Measurements from ENCODE around the gene FTO. TPM values are rescaled to one million over a fixed set of nuclear protein-coding genes. Genes with fewer than 3 reads are reported as not detected.

The FTO gene
- total RNA-seq, 1 donor from 2014 or later, result 97.3 TPM

DNA sequence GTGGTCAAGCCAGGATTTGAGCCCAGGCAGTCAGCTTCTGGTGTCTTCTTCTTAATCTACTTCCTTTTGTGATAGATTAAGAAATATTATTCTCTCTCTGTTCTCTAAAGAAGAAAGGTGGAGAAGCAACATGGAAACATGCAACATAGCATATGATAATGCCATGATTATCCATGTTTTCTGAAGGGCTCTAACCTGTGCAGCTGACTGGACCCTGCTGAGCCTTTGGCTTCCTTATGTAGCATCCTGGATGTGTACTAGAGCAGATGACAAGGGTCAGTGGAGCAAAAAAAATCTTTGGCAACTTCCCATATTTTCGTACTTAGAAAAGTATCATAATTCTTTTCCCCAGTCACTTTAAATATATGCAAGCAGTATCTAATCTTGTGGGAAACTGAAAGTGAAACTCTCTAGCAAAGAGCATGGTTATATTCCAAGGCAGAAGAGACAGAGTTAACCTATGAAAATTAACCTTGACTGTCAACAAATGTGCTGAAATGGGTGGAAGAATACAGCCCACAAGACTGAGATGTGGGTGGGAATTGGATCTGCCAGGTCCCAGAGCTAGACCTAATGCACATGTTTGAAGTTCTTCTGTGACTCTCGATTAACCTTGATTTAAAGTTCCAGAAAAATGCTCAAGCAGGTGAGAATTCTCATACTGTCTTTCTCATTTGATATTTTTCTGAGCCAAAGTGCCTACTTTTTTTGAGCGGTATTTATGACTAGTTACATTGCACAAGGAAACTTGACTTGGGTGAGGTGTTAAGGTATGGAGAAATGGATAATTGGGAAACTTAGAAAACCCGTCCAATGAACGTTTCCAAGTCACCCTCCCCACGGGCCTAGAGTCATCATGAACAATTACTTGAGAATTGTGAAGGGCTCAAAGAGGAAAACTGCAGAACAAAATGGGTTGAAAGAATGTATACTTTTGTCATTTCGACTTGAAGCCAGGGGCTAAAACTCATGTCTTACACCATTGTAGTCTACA lies 248.6 kb downstream of the FTO start:
- DNase-seq (ENCODE audit: extremely low read depth, low read depth, low spot score), result no peak

DNA sequence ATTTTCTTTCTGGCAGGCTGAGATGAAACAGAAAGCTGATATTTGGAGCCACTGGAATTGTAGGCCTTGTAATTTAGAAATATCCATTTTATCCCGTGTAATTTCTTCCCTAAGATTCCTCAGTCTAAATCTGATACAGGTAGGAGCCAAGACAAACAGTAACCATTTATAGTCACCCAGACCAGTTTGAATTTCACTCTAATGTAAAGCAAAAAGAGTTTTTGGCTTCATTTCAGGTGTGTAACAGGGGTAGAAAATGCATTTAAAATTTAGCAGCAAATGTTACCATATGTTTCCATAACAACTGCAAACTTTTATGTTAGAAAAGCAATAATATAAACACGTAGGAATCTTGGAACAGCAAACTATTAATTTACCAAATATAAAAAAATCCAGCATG lies 249.4 kb downstream of the FTO start:
- no peak for DNase-seq (ENCODE audit: extremely low read depth, low read depth, low spot score)

DNA sequence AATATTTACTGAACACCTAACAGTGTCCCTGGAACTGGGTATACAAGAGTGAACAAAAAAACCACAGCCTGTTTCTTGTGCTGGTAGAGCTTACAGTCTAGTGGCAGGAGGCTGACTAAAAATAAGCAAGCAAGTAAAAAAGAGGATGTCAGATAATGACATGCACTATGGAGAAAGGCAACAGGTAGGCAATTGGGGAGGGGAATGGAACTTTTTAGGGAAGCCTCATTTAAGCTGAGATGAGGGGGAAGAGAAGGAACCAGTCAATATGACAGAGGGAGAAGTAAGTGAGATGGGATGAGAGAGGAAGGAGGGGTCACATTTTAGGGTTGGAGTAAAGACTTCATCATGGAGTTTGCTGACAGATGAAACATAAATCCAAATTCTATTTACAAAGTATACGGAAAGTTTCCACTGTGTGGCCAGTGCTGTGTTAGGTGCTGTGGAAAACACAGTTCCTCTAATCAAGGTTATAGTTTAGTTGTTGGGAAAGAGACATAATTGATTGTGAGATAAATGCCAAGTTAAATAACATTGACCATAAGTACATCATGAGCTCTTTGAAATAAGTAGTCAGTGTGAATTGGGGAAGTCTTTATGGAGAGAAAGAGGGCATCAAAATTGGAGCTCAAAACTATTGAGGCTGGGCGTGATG lies 251.4 kb downstream of the FTO start:
- no peak for DNase-seq (ENCODE audit: extremely low read depth, low read depth, low spot score)

DNA sequence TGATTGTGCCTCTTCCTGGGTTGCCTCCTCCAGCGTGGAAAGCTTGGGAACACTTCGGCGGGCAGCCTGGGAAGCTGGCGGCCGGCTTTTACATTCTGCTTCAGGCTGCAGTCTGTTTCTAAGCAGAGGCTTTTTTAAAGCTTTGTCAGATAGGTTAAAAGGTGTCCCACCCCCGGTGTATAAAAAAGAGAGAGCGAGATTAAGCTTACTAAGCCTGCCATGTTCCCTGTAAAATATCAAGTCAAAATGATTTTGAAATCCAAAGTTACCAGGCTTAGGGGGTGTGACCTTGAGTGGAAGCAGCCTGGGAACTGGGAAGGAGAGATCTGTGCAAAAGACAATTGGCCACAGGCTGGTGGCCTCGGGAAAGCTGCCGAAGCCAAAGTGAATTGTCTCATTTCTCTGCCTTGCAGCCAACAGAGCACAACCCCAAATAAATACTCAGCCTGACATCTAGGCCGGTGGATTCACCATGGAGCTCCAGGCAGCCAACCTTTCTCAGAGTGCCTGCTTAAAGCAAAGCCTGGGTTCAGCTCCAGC lies 254.5 kb downstream of the FTO start:
- no peak for DNase-seq (ENCODE audit: extremely low read depth, low read depth, low spot score)

DNA sequence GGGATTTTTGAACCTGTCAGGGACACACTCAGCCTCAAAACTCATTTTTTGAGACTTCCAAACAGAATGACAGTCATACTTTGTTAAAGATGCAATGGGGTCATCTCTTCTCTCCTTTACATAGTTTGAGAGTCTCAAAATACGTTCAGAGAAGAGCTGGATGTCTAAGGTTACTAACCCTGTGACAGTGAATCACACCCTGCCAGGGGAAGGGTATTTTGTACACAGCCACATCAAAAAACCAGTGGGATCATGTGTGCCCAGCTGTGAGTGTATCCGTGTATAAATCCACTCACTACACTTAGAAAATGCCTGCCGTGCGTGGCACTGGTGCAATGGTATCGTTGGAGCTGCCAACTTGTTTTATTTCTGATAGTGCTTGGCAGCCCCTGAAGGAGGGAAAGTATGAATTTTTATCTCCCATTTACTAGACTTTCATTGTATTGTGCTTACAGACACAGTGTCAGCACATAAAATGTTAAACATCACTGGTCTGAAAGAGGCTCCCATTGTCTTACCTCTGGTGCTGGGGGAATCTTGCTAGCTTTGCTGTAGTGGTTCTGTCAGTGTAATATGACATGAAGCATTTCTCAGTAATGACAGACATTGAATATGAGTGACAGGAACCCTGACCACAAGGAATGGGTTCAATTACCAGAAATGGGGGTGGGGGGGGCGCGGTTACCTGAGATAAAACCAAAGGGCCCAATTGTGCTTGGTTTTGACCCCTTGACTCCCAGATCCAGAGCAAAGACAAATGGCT lies 256.3 kb downstream of the FTO start:
- no peak for DNase-seq (ENCODE audit: extremely low read depth, low read depth, low spot score)

DNA sequence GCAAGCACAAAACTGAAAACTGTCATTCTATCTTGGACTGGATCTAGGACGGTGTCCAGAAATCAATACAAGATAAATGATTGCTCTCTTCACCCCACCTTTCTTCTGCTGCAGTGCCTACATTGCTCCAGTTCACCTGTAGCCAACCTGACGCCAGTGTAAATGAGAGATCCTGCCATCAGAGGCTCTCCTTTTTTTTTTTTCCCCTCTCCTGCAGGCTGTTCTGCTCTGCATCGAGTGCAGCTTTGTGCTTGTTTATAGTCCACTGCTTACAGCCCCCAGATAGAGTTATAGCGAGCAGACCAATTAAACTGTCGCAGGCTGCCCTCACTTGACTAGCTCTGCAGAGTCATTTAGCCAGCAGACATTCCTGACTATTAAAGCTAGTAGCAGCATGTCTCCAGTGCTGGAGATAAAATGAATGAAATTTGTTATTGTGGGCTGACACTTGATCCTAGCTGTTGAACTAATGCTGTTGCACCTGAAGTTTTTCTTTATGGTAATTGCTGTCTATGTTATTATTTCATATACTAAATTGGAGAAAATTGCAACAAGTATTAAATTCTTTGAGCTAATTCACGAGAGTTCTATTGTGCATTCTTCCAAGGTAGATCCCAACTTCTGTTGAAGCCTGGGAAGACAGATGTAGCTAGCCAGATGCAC lies 257.1 kb downstream of the FTO start:
- DNase-seq (ENCODE audit: extremely low read depth, low read depth, low spot score), result no peak

DNA sequence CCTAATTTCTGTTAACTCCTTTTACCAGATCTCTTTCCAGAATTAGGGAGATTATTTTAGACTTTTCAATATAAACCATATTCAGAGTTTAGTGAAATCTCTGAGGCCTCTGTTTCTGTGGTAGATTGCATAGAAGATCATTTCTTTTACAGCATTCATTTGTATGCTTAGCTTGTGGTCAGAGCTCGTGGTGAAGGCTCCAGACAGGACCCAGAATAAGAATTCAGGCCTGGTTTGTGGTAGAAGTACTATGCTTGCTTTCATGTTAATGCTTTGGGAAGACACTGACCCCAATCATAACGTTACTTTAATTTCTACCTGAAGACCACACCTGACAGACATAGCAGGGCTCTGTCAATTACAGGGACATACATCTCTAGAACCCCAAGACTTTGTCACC lies 258.1 kb downstream of the FTO start:
- no peak for DNase-seq (ENCODE audit: extremely low read depth, low read depth, low spot score)

DNA sequence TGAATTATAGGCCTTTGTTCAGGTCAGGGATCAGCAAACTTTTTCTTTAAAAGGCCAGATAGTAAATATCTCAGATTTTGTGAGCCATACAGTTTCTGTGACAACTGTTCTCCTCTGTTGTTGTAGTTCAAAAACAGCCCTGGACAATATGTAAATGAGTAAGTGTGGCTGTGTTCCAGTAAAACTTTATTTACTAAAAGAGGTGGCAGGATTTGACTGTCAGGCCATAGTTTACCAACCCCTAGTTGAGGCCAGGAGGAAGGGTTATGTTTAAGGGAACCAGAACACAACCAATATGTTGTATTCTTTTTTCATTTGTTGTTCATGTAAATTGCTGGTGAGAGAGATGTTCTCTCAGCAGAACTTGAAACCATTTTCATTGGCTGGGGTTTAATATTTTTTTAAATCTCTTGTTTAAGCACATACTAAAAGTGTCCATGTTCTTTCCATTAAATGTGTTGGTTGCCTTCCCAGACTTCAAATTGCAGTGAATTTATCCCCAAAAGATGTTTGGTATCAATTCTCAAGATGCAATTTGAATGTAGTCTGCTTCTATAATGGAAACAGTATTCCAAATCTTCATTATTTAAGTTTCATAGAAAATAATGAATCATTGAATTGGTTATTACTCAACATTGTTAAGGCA lies 260.3 kb downstream of the FTO start:
- DNase-seq (ENCODE audit: extremely low read depth, low read depth, low spot score), result no peak

DNA sequence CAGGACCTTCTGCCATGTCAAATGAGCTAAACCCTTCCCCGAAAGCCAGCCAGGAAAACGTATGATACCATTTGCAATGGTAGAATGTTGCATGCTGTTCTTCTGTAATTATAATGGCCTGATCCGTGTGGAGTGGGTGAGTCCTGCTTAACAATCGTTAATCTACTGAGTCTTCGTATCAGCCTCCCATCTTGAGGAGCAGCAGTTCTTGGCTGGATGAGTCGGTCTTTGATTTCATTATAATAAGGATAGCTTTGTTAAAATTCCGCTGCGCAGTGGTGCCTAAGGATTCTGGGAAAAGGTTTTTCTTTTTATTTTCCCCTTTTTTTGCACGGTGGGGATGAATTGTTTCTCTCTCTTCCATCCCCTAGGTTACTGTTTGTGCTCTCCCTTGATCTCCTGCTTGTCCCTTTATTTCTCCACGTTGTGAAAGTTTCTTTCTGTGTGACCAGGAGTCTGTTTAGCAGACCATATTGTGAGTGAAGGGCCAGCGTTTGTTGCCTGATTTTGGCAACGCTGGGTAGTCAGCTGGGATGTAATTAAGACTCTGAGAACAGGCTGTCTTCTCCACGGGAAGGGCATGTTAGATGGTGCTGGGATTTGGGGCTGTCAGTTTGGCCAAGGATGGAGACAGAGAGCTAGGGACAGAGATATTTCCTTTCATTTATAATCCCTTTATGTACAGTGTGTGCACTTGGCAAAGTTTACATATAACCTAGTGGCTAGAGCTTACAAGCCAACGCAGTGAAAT lies 263.0 kb downstream of the FTO start:
- DNase-seq (ENCODE audit: extremely low read depth, low read depth, low spot score), result no peak

DNA sequence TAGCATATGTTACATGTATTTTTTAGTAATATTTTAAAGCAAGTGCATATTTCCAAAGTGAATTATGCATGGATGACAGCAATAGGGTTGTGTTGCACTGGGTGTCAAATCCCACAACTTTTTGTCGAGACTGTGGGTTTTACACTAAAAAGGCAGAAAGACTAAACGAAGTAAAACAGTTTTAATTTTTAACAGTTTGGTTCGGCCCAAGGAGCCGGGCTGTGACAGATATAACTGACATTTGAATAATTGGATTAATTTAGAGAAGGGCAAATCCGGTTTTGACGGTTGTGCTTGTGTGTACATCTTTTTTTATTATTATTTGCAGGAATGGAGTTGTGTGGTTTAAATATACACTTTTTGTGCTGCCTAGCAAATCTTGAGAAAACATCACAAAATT lies 263.6 kb downstream of the FTO start:
- DNase-seq (ENCODE audit: extremely low read depth, low read depth, low spot score), result no peak

DNA sequence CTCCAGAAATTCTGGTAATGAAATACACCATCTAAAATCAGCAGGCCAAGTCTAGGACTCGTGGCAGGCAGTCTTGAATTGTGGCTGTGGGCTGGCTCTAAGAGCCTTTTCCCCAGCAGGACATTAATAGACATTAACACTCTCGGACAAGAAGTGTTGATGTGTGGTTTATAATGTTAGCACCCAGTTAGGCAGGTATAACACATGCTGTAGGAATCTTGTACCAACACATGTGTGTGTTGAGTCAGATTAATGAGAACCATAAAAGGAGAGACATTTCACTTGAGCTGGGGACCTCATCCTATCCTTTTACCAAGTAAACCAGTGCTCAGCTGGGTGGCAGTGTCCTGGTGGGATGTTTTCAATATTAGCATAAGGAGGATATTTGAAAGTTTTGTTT lies 264.5 kb downstream of the FTO start:
- no peak for DNase-seq (ENCODE audit: extremely low read depth, low read depth, low spot score)

DNA sequence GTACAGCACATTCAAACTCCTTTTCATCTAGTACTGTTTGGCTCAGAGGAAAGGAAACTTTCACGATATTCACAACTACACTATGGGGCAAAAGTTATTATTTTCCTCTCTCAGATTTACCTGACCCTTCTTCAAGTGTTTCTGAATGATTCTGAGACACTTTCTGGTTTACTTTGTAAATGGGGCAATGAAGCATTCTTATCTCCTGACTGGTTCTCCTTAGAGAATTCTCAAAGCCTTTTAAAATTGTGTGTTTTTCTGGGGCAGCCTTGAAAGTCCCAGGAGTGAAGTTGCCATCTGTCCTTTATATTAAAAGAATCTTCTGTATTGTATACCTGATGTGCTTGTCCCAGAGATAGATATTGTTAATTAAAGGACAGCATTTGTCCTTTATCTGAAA lies 264.9 kb downstream of the FTO start:
- DNase-seq (ENCODE audit: extremely low read depth, low read depth, low spot score), result no peak

DNA sequence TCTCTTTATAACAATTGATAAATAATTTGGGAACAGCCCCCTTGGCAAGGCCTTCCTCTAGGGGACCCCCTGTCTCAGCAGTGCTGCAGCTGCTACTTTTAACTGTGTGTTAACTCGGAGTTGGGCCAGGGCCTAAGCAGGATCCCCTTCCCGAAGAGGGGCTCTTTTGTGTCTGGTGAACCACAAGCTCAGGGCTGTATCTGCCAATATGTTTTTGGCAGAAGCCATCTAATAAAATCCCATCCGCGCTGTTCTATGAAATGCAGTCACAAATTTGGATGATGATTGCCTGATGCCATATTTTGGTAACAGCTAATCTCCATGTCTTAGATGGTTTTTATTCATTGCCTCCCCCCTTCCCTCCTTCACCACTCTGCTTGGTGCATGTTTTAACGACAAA lies 267.7 kb downstream of the FTO start:
- no peak for DNase-seq (ENCODE audit: extremely low read depth, low read depth, low spot score)

DNA sequence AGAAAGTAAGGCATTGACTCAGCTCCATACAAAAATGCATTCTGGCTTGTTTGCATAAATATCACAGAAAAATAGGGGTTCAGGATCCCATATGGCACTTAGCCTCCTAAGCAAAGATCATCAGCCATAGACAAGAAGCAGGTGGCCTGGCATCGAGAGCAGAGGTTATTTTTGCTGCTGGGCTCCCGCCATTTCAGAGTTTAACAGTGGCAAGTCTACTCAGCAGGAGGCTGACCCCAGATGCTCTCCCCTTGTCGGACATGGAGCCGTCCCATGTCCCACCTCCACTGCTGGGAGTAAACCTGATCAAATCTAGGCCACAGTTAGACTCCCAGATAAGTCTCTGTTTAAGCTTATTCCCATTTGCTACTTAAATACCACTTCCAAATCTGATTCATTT lies 269.1 kb downstream of the FTO start:
- DNase-seq (ENCODE audit: extremely low read depth, low read depth, low spot score), result no peak

DNA sequence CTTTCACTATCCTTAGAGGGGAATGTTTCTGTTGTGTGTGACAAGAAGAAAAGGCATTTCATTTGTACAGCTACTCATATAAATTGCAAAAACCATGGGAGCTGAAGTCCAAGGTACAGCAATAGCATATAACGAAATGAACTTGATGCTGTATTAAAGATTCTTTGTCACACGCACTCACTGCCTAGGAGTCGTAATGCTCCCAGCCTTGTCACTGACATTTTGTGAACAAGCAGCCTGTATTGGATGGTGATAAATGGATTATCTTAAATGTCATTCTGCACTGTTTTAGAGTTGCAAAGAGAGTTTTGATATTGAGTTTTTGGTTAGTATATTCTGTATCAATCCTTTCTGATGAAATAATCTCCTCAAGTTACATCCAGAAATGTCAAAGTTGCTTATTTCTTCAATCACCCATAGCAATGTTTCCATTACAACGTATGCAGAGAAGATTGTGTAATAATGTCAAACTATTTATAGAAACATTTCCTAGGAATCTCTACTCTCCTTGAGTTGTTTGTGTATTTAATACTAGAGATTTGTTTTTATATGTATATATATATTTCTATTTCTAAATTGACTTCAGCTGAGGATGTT lies 270.6 kb downstream of the FTO start:
- DNase-seq (ENCODE audit: extremely low read depth, low read depth, low spot score), result no peak

DNA sequence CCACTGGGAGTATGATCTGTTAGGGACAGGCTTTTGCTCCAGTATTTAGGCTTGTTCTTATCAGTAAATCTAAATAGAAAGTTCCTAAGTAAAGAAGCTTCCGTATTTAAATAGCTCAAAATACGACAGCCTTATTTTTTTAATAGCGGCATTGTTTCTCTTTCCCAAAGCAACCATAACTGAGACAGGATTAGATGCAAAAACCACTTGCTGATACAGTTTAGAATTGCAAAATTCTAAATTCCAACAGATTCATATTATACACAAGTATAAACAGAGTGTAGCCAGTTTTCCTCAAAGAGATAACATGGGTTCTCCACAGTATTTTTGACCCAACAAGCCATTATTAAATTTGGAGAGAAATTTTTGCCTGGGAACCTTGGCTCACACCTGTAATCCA lies 276.7 kb downstream of the FTO start:
- DNase-seq (ENCODE audit: extremely low read depth, low read depth, low spot score), result no peak

DNA sequence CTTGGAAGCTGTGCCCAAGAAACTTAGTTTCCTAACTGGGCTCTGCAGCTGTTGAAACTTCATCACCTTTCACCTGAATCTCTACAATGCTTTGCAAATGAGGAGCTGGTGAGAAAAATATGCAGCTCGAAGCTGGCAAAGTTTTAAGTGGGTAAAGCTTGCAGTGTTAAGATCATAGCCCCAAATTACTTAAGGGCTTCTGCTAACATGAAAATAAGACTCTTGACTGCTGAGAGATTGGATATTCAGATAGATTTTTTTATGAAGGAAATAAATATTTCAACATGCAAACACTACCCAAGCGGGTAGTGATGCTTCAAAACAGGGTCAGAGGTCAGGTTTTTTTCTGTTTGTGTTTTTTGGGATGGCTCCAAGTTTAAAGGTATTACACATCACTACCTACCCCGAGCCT lies 278.7 kb downstream of the FTO start:
- no peak for DNase-seq (ENCODE audit: extremely low read depth, low read depth, low spot score)

DNA sequence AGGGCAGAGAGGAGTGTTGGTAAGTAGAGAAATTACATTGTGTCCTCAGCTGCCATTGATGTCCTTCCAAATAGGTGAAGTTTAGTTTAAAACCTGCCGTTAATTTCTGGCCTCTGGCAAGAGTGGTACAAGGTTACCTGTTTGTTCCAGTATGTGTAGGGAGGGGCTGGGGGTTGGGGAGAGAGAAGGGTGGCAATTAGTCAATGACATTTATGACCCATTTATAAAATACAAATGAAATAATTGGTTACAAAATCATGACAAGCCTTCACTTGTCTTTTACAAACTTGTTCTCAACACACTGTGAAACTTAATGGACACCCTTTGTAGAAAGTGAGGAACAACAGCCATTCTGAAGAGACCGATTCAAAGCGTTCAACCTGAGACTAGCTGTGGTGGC lies 281.0 kb downstream of the FTO start:
- DNase-seq (ENCODE audit: extremely low read depth, low read depth, low spot score), result no peak

DNA sequence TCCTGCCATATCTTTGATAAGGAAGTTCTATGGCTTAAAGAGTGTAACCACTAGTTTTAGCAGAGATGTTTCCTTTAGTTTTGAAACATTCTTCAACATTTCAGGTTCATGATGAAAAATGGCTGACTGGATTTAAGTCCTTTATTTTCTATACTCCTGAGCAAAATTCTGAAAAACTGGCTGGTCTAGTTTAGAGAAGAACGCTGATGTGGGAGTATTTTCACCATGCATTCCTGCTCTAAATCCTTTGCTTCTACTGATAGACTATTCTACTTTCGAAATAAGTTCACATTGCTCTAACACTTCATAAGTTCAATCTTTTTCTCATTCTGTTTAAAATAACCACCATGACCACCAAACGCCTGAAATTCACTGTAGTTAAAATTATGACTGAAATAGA lies 281.9 kb downstream of the FTO start:
- DNase-seq (ENCODE audit: extremely low read depth, low read depth, low spot score), result no peak
